ENCODE data around the gene PPP2R5B.

The PPP2R5B gene

GRCh38 chr11:64903291-64903833, 21.1 kb upstream of the PPP2R5B start:
- Mint-ChIP-seq H3K4me1 (peaks cover 20% of the 10 kb centered on the region), H3K4me3 (no peak overlapping the region), H3K27me3 (no peaks in the 10 kb centered on the region), H3K36me3 (ENCODE audit: insufficient read depth) (peaks cover 59% of the 10 kb centered on the region), H3K9me3 (no peaks in the 10 kb centered on the region), H3K27ac (ENCODE audit: low read depth) (no peak overlapping the region)
- DNase-seq (ENCODE audit: low spot score in 2 of 2) (no peak), ATAC-seq (replicated peaks; ENCODE audit: extremely low read depth, poor library complexity, severe bottlenecking) (no peak)

- Mint-ChIP-seq H3K4me3 (no peak overlapping the region), H3K4me1 (peaks cover 8% of the 10 kb centered on the region), H3K36me3 (ENCODE audit: insufficient read depth) (peaks cover 52% of the 10 kb centered on the region), H3K27ac (ENCODE audit: low read depth) (peak overlapping the region; percentile 79), H3K9me3 (no peaks in the 10 kb centered on the region), H3K27me3 (no peaks in the 10 kb centered on the region)
- DNase-seq (ENCODE audit: low spot score in 2 of 2) (no peak), ATAC-seq (replicated peaks; ENCODE audit: extremely low read depth, poor library complexity, severe bottlenecking) (no peak)
These were observed 18.8 kb upstream of the PPP2R5B start for GRCh38 chr11:64905516-64906313.

GRCh38 chr11:64906314-64906635, 18.2 kb upstream of the PPP2R5B start:
- Mint-ChIP-seq H3K27me3 (no peaks in the 10 kb centered on the region), H3K4me1 (peaks cover 6% of the 10 kb centered on the region), H3K4me3 (no peak overlapping the region), H3K27ac (ENCODE audit: low read depth) (no peak overlapping the region), H3K9me3 (no peaks in the 10 kb centered on the region), H3K36me3 (ENCODE audit: insufficient read depth) (peaks cover 53% of the 10 kb centered on the region)
- no peak for DNase-seq (ENCODE audit: low spot score in 2 of 2)
- ATAC-seq (replicated peaks; ENCODE audit: extremely low read depth, poor library complexity, severe bottlenecking), result no peak

- H3K27me3 Mint-ChIP-seq, result no peaks in the 10 kb centered on the region
- peak overlapping the region; percentile 44 for H3K27ac Mint-ChIP-seq (ENCODE audit: low read depth)
- ATAC-seq (replicated peaks; ENCODE audit: extremely low read depth, poor library complexity, severe bottlenecking) (no peak), DNase-seq (ENCODE audit: low spot score in 2 of 2) (no peak)
- no peak overlapping the region for H3K4me3 Mint-ChIP-seq
- H3K4me1 Mint-ChIP-seq, result peaks cover 5% of the 10 kb centered on the region
- H3K36me3 Mint-ChIP-seq (ENCODE audit: insufficient read depth), result peaks cover 58% of the 10 kb centered on the region
- no peaks in the 10 kb centered on the region for H3K9me3 Mint-ChIP-seq
These were observed 15.7 kb upstream of the PPP2R5B start for GRCh38 chr11:64908766-64909165.

- peaks cover 52% of the 10 kb centered on the region for H3K36me3 Mint-ChIP-seq (ENCODE audit: insufficient read depth)
- H3K27ac Mint-ChIP-seq (ENCODE audit: low read depth), result no peak overlapping the region
- H3K4me3 Mint-ChIP-seq, result no peak overlapping the region
- no peak for DNase-seq (ENCODE audit: low spot score in 2 of 2)
- no peak for ATAC-seq (replicated peaks; ENCODE audit: extremely low read depth, poor library complexity, severe bottlenecking)
- H3K9me3 Mint-ChIP-seq, result no peaks in the 10 kb centered on the region
- H3K4me1 Mint-ChIP-seq, result peaks cover 5% of the 10 kb centered on the region
- H3K27me3 Mint-ChIP-seq, result no peaks in the 10 kb centered on the region
These were observed 14.7 kb upstream of the PPP2R5B start for GRCh38 chr11:64909653-64910343.

GRCh38 chr11:64910451-64911093, 13.9 kb upstream of the PPP2R5B start:
- Mint-ChIP-seq H3K27me3 (no peaks in the 10 kb centered on the region), H3K9me3 (no peaks in the 10 kb centered on the region), H3K4me3 (no peak overlapping the region), H3K27ac (ENCODE audit: low read depth) (no peak overlapping the region), H3K4me1 (peaks cover 8% of the 10 kb centered on the region), H3K36me3 (ENCODE audit: insufficient read depth) (peaks cover 45% of the 10 kb centered on the region)
- no peak for ATAC-seq (replicated peaks; ENCODE audit: extremely low read depth, poor library complexity, severe bottlenecking)
- DNase-seq (ENCODE audit: low spot score in 2 of 2), result no peak

GRCh38 chr11:64911142-64911541, 13.3 kb upstream of the PPP2R5B start:
- ATAC-seq (replicated peaks; ENCODE audit: extremely low read depth, poor library complexity, severe bottlenecking), result no peak
- Mint-ChIP-seq H3K27ac (ENCODE audit: low read depth) (no peak overlapping the region), H3K9me3 (no peaks in the 10 kb centered on the region), H3K36me3 (ENCODE audit: insufficient read depth) (peaks cover 45% of the 10 kb centered on the region), H3K4me3 (no peak overlapping the region), H3K27me3 (no peaks in the 10 kb centered on the region), H3K4me1 (peaks cover 14% of the 10 kb centered on the region)
- no peak for DNase-seq (ENCODE audit: low spot score in 2 of 2)

GRCh38 chr11:64911689-64912088, 12.8 kb upstream of the PPP2R5B start:
- H3K27ac Mint-ChIP-seq (ENCODE audit: low read depth), result no peak overlapping the region
- H3K9me3 Mint-ChIP-seq, result no peaks in the 10 kb centered on the region
- no peaks in the 10 kb centered on the region for H3K27me3 Mint-ChIP-seq
- H3K4me1 Mint-ChIP-seq, result peaks cover 19% of the 10 kb centered on the region
- DNase-seq (ENCODE audit: low spot score in 2 of 2) (no peak), ATAC-seq (replicated peaks; ENCODE audit: extremely low read depth, poor library complexity, severe bottlenecking) (no peak)
- H3K36me3 Mint-ChIP-seq (ENCODE audit: insufficient read depth), result peaks cover 50% of the 10 kb centered on the region
- no peak overlapping the region for H3K4me3 Mint-ChIP-seq

GRCh38 chr11:64913171-64913727, 11.2 kb upstream of the PPP2R5B start:
- H3K27ac Mint-ChIP-seq (ENCODE audit: low read depth), result no peak overlapping the region
- DNase-seq (ENCODE audit: low spot score in 2 of 2) (no peak), ATAC-seq (replicated peaks; ENCODE audit: extremely low read depth, poor library complexity, severe bottlenecking) (no peak)
- H3K9me3 Mint-ChIP-seq, result no peaks in the 10 kb centered on the region
- H3K36me3 Mint-ChIP-seq (ENCODE audit: insufficient read depth), result peaks cover 51% of the 10 kb centered on the region
- peak overlapping the region; percentile 25 for H3K4me3 Mint-ChIP-seq
- H3K27me3 Mint-ChIP-seq, result no peaks in the 10 kb centered on the region
- H3K4me1 Mint-ChIP-seq, result peaks cover 29% of the 10 kb centered on the region

- H3K27me3 Mint-ChIP-seq, result no peaks in the 10 kb centered on the region
- H3K4me3 Mint-ChIP-seq, result peak overlapping the region; percentile 32
- peak overlapping the region; percentile 25 for H3K27ac Mint-ChIP-seq (ENCODE audit: low read depth)
These were observed 10.4 kb upstream of the PPP2R5B start for GRCh38 chr11:64914123-64914522.

GRCh38 chr11:64915376-64915887, 9.1 kb upstream of the PPP2R5B start:
- Mint-ChIP-seq H3K27ac (ENCODE audit: low read depth) (peak overlapping the region; percentile 93), H3K4me3 (peak overlapping the region; percentile 91), H3K4me1 (peaks cover 29% of the 10 kb centered on the region), H3K9me3 (no peaks in the 10 kb centered on the region), H3K27me3 (no peaks in the 10 kb centered on the region), H3K36me3 (ENCODE audit: insufficient read depth) (peaks cover 40% of the 10 kb centered on the region)
- ATAC-seq (replicated peaks; ENCODE audit: extremely low read depth, poor library complexity, severe bottlenecking), result no peak
- no peak for DNase-seq (ENCODE audit: low spot score in 2 of 2)

More at GRCh38 chr11:64914123-64914522, 10.4 kb upstream of the PPP2R5B start:
- DNase-seq (ENCODE audit: low spot score in 2 of 2) (no peak), ATAC-seq (replicated peaks; ENCODE audit: extremely low read depth, poor library complexity, severe bottlenecking) (no peak)
- Mint-ChIP-seq H3K9me3 (no peaks in the 10 kb centered on the region), H3K36me3 (ENCODE audit: insufficient read depth) (peaks cover 47% of the 10 kb centered on the region), H3K4me1 (peaks cover 29% of the 10 kb centered on the region)

- DNase-seq (ENCODE audit: low spot score in 2 of 2) (peak; percentile 44 to 62), ATAC-seq (replicated peaks; ENCODE audit: extremely low read depth, poor library complexity, severe bottlenecking) (peak; percentile 41)
- peaks cover 29% of the 10 kb centered on the region for H3K4me1 Mint-ChIP-seq
- H3K36me3 Mint-ChIP-seq (ENCODE audit: insufficient read depth), result peaks cover 35% of the 10 kb centered on the region
- H3K27me3 Mint-ChIP-seq, result no peaks in the 10 kb centered on the region
- no peaks in the 10 kb centered on the region for H3K9me3 Mint-ChIP-seq
- H3K27ac Mint-ChIP-seq (ENCODE audit: low read depth), result peak overlapping the region; percentile 93
- peak overlapping the region; percentile 91 for H3K4me3 Mint-ChIP-seq
These were observed 8.3 kb upstream of the PPP2R5B start for GRCh38 chr11:64916040-64916774.

All from central memory CD8-positive, alpha-beta T cell (primary cell).